ENCODE results near the gene KIF3C.
"Not testable (repeated sequence)": the region's sequence is repeated elsewhere in the genome, so short reads cannot be mapped to it uniquely, and the experiment has no call there.

Gene KIF3C

GRCh38 chr2:25982273-25982967, at the start of gene KIF3C:
Gene KIF3C (minus strand): TSS chr2:25982497. CDS start chr2:25981917, 580 bp downstream.
- peak; percentile 53 for DNase-seq

GRCh38 chr2:26028083-26028482, 45.8 kb upstream of the KIF3C start:
- not testable (repeated sequence) for DNase-seq

- DNase-seq: no peak
Measured at GRCh38 chr2:26025509-26025908, 43.2 kb upstream of the KIF3C start.

- no peak for DNase-seq
Measured at GRCh38 chr2:26024260-26024659, 42.0 kb upstream of the KIF3C start.

- DNase-seq: no peak
Measured at GRCh38 chr2:26020231-26020640, 37.9 kb upstream of the KIF3C start.

- peak; percentile 10 for DNase-seq
Measured at GRCh38 chr2:26018184-26019055, 36.1 kb upstream of the KIF3C start.

- no peak for DNase-seq
Measured at GRCh38 chr2:26017464-26018183, 35.3 kb upstream of the KIF3C start.

- not testable (repeated sequence) for DNase-seq
Measured at GRCh38 chr2:26016706-26017045, 34.4 kb upstream of the KIF3C start.

- no peak for DNase-seq
Measured at GRCh38 chr2:26016012-26016705, 33.9 kb upstream of the KIF3C start.

GRCh38 chr2:26013668-26014067, 31.4 kb upstream of the KIF3C start:
- no peak for DNase-seq

- DNase-seq: no peak
Measured at GRCh38 chr2:26011990-26012856, 29.9 kb upstream of the KIF3C start.

- no peak for DNase-seq
Measured at GRCh38 chr2:26011609-26011989, 29.3 kb upstream of the KIF3C start.

GRCh38 chr2:26010943-26011342, 28.6 kb upstream of the KIF3C start:
- DNase-seq: no peak

- DNase-seq: no peak
Measured at GRCh38 chr2:26009567-26009963, 27.3 kb upstream of the KIF3C start.

- no peak for DNase-seq
Measured at GRCh38 chr2:26008851-26009566, 26.7 kb upstream of the KIF3C start.

- no peak for DNase-seq
Measured at GRCh38 chr2:26008095-26008494, 25.8 kb upstream of the KIF3C start.

GRCh38 chr2:26002632-26003310, 20.5 kb upstream of the KIF3C start:
- no peak for DNase-seq

- DNase-seq: no peak
Measured at GRCh38 chr2:26001743-26002351, 19.6 kb upstream of the KIF3C start.

- DNase-seq: no peak
Measured at GRCh38 chr2:26000561-26001082, 18.3 kb upstream of the KIF3C start.

GRCh38 chr2:25999406-25999805, 17.1 kb upstream of the KIF3C start:
- not testable (repeated sequence) for DNase-seq
